Body of pancreas (tissue), 4 donors: Measurements from ENCODE around the gene KAT6B. TPM values are rescaled to one million over a fixed set of nuclear protein-coding genes. Genes with fewer than 3 reads are reported as not detected.

Experiments used
- ATAC-seq: fragments of 150-250 bp; one replicate; pipeline ENCODE4 v1.9.1; 2016
- DNase-seq, 4 donors: peaks; one replicate each; pipeline ENCODE4 v3.0.0-alpha.2; 2019
- H3K27ac ChIP-seq, 4 donors: fragments of 200-600 bp; sonication (generic); 1 replicate in 3 of 4; 2 replicates in 1 of 4; pipeline versions ENCODE4 v1.5.1 to v1.6.1; 2016 to 2019; ENCODE audit warnings: mild to moderate bottlenecking in 1 of 4, mixed read lengths in 1 of 4, moderate library complexity in 1 of 4
- H3K27me3 ChIP-seq, 2 donors: fragments of 200-600 bp; sonication (generic); one replicate each; pipeline ENCODE4 v1.6.0; 2016; ENCODE audit warnings: mild to moderate bottlenecking in 1 of 2
- H3K36me3 ChIP-seq, 2 donors: fragments of 200-600 bp; sonication (generic); replicated peaks in 1 of 2; 2 replicates each; pipeline ENCODE4 v1.5.1; 2016; ENCODE audit warnings: low read depth in 2 of 2; ENCODE audit not compliant: insufficient read depth in 1 of 2
- H3K4me1 ChIP-seq: fragments of 200-600 bp; sonication (generic); one replicate; pipeline ENCODE4 v1.6.0; 2016
- H3K4me3 ChIP-seq, 2 donors: fragments of 200-600 bp; sonication (generic); 1 replicate in 1 of 2; 2 replicates in 1 of 2; pipeline ENCODE4 v1.5.1; 2016 to 2019
- H3K9me3 ChIP-seq, 3 donors: fragments of 200-600 bp; sonication (generic); 1 replicate in 2 of 3; 2 replicates in 1 of 3; pipeline ENCODE4 v1.5.1; 2016
- POLR2A ChIP-seq, 3 donors: fragments of 450-650 bp; IDR thresholded peaks; one replicate each; pipeline ENCODE4 v1.6.1; 2016; ENCODE audit warnings: antibody characterized with exemption in 3 of 3, mild to moderate bottlenecking in 2 of 3
- WGBS, 2 donors: methylation state at CpG; one replicate each; pipeline ENCODE4 v1.1.5; 2017; 5-methylcytosine and 5-hydroxymethylcytosine counted together
- intact Hi-C: fragments of 100-400 bp; cut with DNase I; formaldehyde crosslinking; loops from one replicate; pipeline ENCODE4 v1.15.1; 2023
- total RNA-seq, 2 donors: library from RNA; depleted of rRNA; stranded (reverse); fragments of >200 nt; gene quantifications; one replicate each; pipeline ENCODE4 v1.1.0, GENCODE V29; 2016
- TF ChIP-seq, protein P1 (sequence below), 7 experiments: fragments of 450-650 bp in 4 of 7; fragments of 200-600 bp in 3 of 7; sonication (generic) in 3 of 7; IDR thresholded peaks; one replicate each; pipeline ENCODE4 v1.5.1; 2016 to 2019; ENCODE audit warnings: antibody characterized with exemption in 7 of 7

The KAT6B gene
- total RNA-seq, 2 donors from 2014 or later, result 39.9 to 45.9 TPM

DNA sequence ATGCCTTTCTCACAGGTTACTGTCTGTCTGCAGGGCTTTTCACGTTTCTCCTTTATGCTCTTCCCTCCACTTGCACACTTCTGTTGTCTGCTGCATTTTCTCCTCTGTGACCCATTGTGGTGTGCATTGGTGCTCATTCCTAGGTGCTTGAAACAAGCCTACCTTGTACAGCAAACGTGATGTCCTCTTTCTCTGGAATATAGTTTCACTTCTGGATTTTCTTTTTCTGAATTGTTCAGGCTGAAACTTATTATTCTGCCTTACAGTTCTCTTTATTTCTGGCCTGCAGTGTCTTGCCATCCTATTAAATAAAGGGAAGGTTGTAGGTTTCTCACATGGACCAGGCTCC, 156.2 kb downstream of the KAT6B start:
- intact Hi-C loops, result no loop called here
- no peaks in the 10 kb centered on the region for H3K27me3 ChIP-seq
- no peaks in the 10 kb centered on the region for H3K36me3 ChIP-seq
- H3K4me3 ChIP-seq, result no peak overlapping the region
- DNase-seq (no peak), ATAC-seq (no peak)
- H3K27ac ChIP-seq, result peak overlapping the region in 3 of 4 donors; percentile 50 to 71 (median 68)
- peaks cover 25% of the 10 kb centered on the region for H3K4me1 ChIP-seq
- 39 to 48% methylated on average over 2 of the region's 2 CpGs for WGBS, 2 donors
- H3K9me3 ChIP-seq, result no peaks in the 10 kb centered on the region
- TF ChIP-seq, protein P1, sequence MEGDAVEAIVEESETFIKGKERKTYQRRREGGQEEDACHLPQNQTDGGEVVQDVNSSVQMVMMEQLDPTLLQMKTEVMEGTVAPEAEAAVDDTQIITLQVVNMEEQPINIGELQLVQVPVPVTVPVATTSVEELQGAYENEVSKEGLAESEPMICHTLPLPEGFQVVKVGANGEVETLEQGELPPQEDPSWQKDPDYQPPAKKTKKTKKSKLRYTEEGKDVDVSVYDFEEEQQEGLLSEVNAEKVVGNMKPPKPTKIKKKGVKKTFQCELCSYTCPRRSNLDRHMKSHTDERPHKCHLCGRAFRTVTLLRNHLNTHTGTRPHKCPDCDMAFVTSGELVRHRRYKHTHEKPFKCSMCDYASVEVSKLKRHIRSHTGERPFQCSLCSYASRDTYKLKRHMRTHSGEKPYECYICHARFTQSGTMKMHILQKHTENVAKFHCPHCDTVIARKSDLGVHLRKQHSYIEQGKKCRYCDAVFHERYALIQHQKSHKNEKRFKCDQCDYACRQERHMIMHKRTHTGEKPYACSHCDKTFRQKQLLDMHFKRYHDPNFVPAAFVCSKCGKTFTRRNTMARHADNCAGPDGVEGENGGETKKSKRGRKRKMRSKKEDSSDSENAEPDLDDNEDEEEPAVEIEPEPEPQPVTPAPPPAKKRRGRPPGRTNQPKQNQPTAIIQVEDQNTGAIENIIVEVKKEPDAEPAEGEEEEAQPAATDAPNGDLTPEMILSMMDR (IDR thresholded peaks at IDR 0.05), result no peak
- no peak for TF ChIP-seq POLR2A (IDR thresholded peaks at IDR 0.05)

GRCh38 chr10:74983383-74983782, 157.0 kb downstream of the KAT6B start:
- Histone ChIP-seq H3K9me3 (no peaks in the 10 kb centered on the region), H3K4me3 (no peak overlapping the region), H3K4me1 (peaks cover 32% of the 10 kb centered on the region), H3K27me3 (no peaks in the 10 kb centered on the region), H3K36me3 (no peaks in the 10 kb centered on the region), H3K27ac (peak overlapping the region; percentile 6 to 71 (median 59))
- 70 to 74% methylated on average over 2 of the region's 2 CpGs for WGBS, 2 donors
- peak in 2 of 4 donors; percentile 18 to 40 for DNase-seq
- TF ChIP-seq POLR2A (IDR thresholded peaks at IDR 0.05), result no peak
- TF ChIP-seq, protein P1 (IDR thresholded peaks at IDR 0.05), result no peak
- peak; percentile 34 for ATAC-seq
- intact Hi-C loops, result no loop called here

GRCh38 chr10:74987339-74988053, 161.1 kb downstream of the KAT6B start:
- no peaks in the 10 kb centered on the region for H3K36me3 ChIP-seq
- peaks cover 35% of the 10 kb centered on the region for H3K4me1 ChIP-seq
- DNase-seq (no peak), ATAC-seq (no peak)
- no peak for TF ChIP-seq POLR2A (IDR thresholded peaks at IDR 0.05)
- TF ChIP-seq, protein P1 (IDR thresholded peaks at IDR 0.05), result no peak
- peak overlapping the region in 1 of 4 donors; percentile 43 for H3K27ac ChIP-seq
- intact Hi-C loops, result no loop called here
- H3K9me3 ChIP-seq, result no peaks in the 10 kb centered on the region
- no peaks in the 10 kb centered on the region for H3K27me3 ChIP-seq
- 81 to 88% methylated on average over 4 of the region's 4 CpGs for WGBS, 2 donors
- H3K4me3 ChIP-seq, result no peak overlapping the region

GRCh38 chr10:74988054-74988775, 161.8 kb downstream of the KAT6B start:
- WGBS, 2 donors, result 46 to 51% methylated on average over 2 of the region's 2 CpGs
- DNase-seq, result no peak
- Histone ChIP-seq H3K27me3 (no peaks in the 10 kb centered on the region), H3K36me3 (no peaks in the 10 kb centered on the region), H3K9me3 (no peaks in the 10 kb centered on the region), H3K27ac (peak overlapping the region in 3 of 4 donors; percentile 13 to 58 (median 43)), H3K4me1 (peaks cover 27% of the 10 kb centered on the region), H3K4me3 (no peak overlapping the region)
- TF ChIP-seq POLR2A (IDR thresholded peaks at IDR 0.05), result no peak
- TF ChIP-seq, protein P1 (IDR thresholded peaks at IDR 0.05), result no peak
- intact Hi-C loops, result no loop called here
- no peak for ATAC-seq
